Progenitor cell of endocrine pancreas (in vitro differentiated cells): ENCODE measurements around the gene TNFAIP8L2. TPM values are rescaled to one million over a fixed set of nuclear protein-coding genes. Genes with fewer than 3 reads are reported as not detected.
"Not testable (repeated sequence)": the region's sequence is repeated elsewhere in the genome, so short reads cannot be mapped to it uniquely, and the experiment has no call there.

ENCODE experiments used
- DNase-seq: peaks from one replicate; pipeline ENCODE4 v3.0.0; 2021; ENCODE audit warnings: low spot score; ENCODE audit not compliant: unreplicated experiment
- H3K27ac Mint-ChIP-seq: 2 replicates; pipeline ENCODE4 v1.8.0; 2021; ENCODE audit warnings: mild to moderate bottlenecking, moderate library complexity, mixed read lengths
- H3K27me3 Mint-ChIP-seq: 2 replicates; pipeline ENCODE4 v1.8.0; 2021; ENCODE audit warnings: mixed read lengths
- H3K36me3 Mint-ChIP-seq: 2 replicates; pipeline ENCODE4 v1.8.0; 2022; ENCODE audit warnings: mixed read lengths; ENCODE audit not compliant: insufficient read depth
- H3K4me1 Mint-ChIP-seq: 2 replicates; pipeline ENCODE4 v1.8.0; 2021; ENCODE audit warnings: low read depth, mixed read lengths
- H3K4me3 Mint-ChIP-seq: 2 replicates; pipeline ENCODE4 v1.8.0; 2021; ENCODE audit warnings: low read depth, mild to moderate bottlenecking, moderate library complexity, mixed read lengths
- H3K9me3 Mint-ChIP-seq: 2 replicates; pipeline ENCODE4 v1.8.0; 2021; ENCODE audit warnings: low read depth, mixed read lengths
- CTCF ChIP-seq: fragments of 200-600 bp; sonication (generic); IDR thresholded peaks from one replicate; pipeline ENCODE4 v1.5.0; 2021; ENCODE audit warnings: antibody characterized with exemption, mild to moderate bottlenecking; ENCODE audit not compliant: unreplicated experiment
- total RNA-seq: library from RNA; stranded (reverse); gene quantifications from 2 replicates; pipeline ENCODE4 v1.2.1, GENCODE V29; 2021

TNFAIP8L2 gene
- total RNA-seq, 1 donor from 2014 or later, result not detected

GRCh38 chr1:151192047-151192446 lies 35.6 kb downstream of the TNFAIP8L2 start:
- TF ChIP-seq CTCF, result no peak
- H3K9me3 Mint-ChIP-seq, result no peaks in the 10 kb centered on the region
- H3K4me1 Mint-ChIP-seq, result peaks cover 18% of the 10 kb centered on the region
- DNase-seq, result no peak
- H3K36me3 Mint-ChIP-seq, result no peaks in the 10 kb centered on the region
- H3K27ac Mint-ChIP-seq, result no peak overlapping the region
- H3K27me3 Mint-ChIP-seq, result peaks cover 3% of the 10 kb centered on the region
- no peak overlapping the region for H3K4me3 Mint-ChIP-seq

GRCh38 chr1:151193304-151193703 lies 36.9 kb downstream of the TNFAIP8L2 start:
- no peak for TF ChIP-seq CTCF
- no peaks in the 10 kb centered on the region for H3K9me3 Mint-ChIP-seq

GRCh38 chr1:151193856-151194255 lies 37.4 kb downstream of the TNFAIP8L2 start:
- Mint-ChIP-seq H3K4me3 (no peak overlapping the region), H3K27me3 (peaks cover 3% of the 10 kb centered on the region), H3K4me1 (peaks cover 20% of the 10 kb centered on the region), H3K27ac (no peak overlapping the region), H3K36me3 (no peaks in the 10 kb centered on the region), H3K9me3 (no peaks in the 10 kb centered on the region)
- no peak for DNase-seq
- TF ChIP-seq CTCF, result no peak

More at GRCh38 chr1:151193304-151193703, 36.9 kb downstream of the TNFAIP8L2 start:
- no peak overlapping the region for H3K27ac Mint-ChIP-seq
- peaks cover 22% of the 10 kb centered on the region for H3K4me1 Mint-ChIP-seq
- H3K4me3 Mint-ChIP-seq, result no peak overlapping the region
- H3K27me3 Mint-ChIP-seq, result peaks cover 3% of the 10 kb centered on the region
- H3K36me3 Mint-ChIP-seq, result no peaks in the 10 kb centered on the region
- no peak for DNase-seq

GRCh38 chr1:151194894-151195594 lies 38.6 kb downstream of the TNFAIP8L2 start:
- H3K27me3 Mint-ChIP-seq, H3K27ac Mint-ChIP-seq, H3K36me3 Mint-ChIP-seq, H3K9me3 Mint-ChIP-seq, H3K4me3 Mint-ChIP-seq, DNase-seq: not testable (repeated sequence)
- H3K4me1 Mint-ChIP-seq, result peaks cover 24% of the 10 kb centered on the region

GRCh38 chr1:151196292-151196800 lies 39.9 kb downstream of the TNFAIP8L2 start:
- peak; percentile 48 for TF ChIP-seq CTCF
- Mint-ChIP-seq H3K27ac (peak overlapping the region; percentile 78), H3K4me3 (no peak overlapping the region), H3K4me1 (peaks cover 29% of the 10 kb centered on the region), H3K36me3 (no peaks in the 10 kb centered on the region), H3K27me3 (peaks cover 3% of the 10 kb centered on the region), H3K9me3 (no peaks in the 10 kb centered on the region)
- no peak for DNase-seq

- H3K27me3 Mint-ChIP-seq, result peaks cover 3% of the 10 kb centered on the region
- no peaks in the 10 kb centered on the region for H3K36me3 Mint-ChIP-seq
- no peaks in the 10 kb centered on the region for H3K9me3 Mint-ChIP-seq
- TF ChIP-seq CTCF, result no peak
- DNase-seq, result no peak
- peak overlapping the region; percentile 100 for H3K27ac Mint-ChIP-seq
- peak overlapping the region; percentile 97 for H3K4me3 Mint-ChIP-seq
- H3K4me1 Mint-ChIP-seq, result peaks cover 31% of the 10 kb centered on the region
These were observed 41.4 kb downstream of the TNFAIP8L2 start for GRCh38 chr1:151197863-151198253.
